ENCODE measurements around the gene PRDM2.

The PRDM2 gene

GRCh38 chr1:13700521-13701270 lies 708 bp downstream of the PRDM2 start:
- H3K4me3 ChIP-seq (ENCODE audit: low read depth, low read length), result peak overlapping the region; percentile 71
- no peak for TF ChIP-seq CTCF (IDR thresholded peaks at IDR 0.05; ENCODE audit: low read depth, low read length)

DNA sequence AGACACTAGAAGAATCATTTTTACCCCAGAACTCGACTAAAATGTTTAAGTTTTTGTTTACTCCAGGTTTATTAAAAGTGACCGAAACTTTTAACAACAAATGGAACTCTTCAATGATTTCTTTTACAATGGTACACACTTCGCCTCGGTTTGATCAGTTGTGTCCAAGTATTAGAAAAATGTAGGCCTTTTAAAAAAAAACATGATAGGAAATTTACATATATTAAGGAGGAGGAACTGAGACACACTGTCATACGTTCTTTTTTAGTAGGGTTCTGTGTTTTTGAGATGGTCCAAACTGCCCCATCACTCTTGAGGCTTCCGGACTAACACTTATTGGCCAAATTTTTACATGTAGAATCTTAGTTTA lies 1.3 kb downstream of the PRDM2 start:
- H3K4me3 ChIP-seq (ENCODE audit: low read depth, low read length), result peak overlapping the region; percentile 71
- no peak for TF ChIP-seq CTCF (IDR thresholded peaks at IDR 0.05; ENCODE audit: low read depth, low read length)

GRCh38 chr1:13702425-13703127 lies 2.6 kb downstream of the PRDM2 start:
- TF ChIP-seq CTCF (IDR thresholded peaks at IDR 0.05; ENCODE audit: low read depth, low read length), result no peak
- no peak overlapping the region for H3K4me3 ChIP-seq (ENCODE audit: low read depth, low read length)

DNA sequence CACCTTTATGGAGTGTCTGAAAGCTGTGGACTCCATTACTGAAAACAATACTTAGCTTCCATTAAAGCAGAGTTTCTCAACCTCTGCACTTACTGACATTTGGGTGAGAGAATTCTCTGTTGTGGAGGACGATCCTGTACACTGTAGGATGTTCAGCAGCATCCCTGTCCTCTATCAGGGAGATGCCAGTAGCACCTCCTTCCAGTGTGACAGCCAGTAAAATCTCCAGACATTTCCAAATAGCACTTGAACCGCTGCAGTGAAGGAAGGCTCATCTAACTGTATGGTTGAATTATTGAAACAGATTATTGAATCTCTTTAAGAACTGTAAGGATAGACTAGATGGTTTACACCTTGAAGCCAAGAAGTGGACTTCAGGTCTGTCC lies 3.1 kb downstream of the PRDM2 start:
- TF ChIP-seq CTCF (IDR thresholded peaks at IDR 0.05; ENCODE audit: low read depth, low read length), result no peak
- no peak overlapping the region for H3K4me3 ChIP-seq (ENCODE audit: low read depth, low read length)

DNA sequence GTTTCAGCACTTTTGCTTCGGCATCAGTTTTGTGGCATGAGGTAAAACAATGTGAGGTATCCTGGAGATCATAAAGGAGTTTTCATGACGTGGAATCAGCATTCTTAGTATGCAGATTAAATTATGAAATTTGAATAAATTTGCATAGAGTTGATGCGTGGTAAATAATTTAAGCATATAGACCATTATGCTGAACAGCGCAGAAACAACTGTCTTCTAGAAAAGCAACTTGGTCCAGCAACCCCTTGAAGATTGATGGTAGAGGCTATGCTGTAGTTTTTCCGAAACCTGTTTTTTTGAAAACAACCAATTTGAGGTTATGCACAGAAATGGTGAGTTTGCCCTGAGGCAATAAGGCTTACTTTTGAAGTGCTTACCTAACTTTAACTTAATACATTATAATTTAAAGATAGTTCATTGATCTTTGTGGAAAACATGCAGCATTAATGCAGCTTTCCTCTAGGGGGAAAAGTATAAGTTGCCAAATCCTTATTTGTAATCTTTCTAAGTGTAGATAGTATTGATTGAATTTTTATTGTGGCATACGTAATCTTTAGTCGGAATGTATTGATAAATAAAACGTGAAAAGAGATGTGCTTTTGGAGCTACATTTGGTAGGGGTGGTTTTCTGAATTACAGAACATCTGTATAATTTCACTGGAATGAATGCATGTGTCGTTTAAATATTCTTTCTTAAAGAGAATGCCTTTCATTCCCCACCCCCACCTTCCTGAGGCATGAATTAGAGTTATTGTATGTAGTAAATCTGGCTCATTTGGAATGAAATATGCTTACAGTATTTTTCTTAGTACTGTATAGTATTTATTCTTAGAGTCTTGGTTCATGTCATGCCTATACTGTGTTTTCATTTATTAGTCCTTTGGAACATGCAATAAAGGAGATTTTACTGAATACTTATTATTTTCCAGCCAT lies 3.8 kb downstream of the PRDM2 start:
- no peak overlapping the region for H3K4me3 ChIP-seq (ENCODE audit: low read depth, low read length)
- no peak for TF ChIP-seq CTCF (IDR thresholded peaks at IDR 0.05; ENCODE audit: low read depth, low read length)

GRCh38 chr1:13706046-13706445 lies 6.1 kb downstream of the PRDM2 start:
- TF ChIP-seq CTCF (IDR thresholded peaks at IDR 0.05; ENCODE audit: low read depth, low read length), result no peak
- H3K4me3 ChIP-seq (ENCODE audit: low read depth, low read length), result no peak overlapping the region

Measured in WI38 (cell line).